Natural killer cell (primary cell): ENCODE data around the gene LPIN1. TPM values are rescaled to one million over a fixed set of nuclear protein-coding genes. Genes with fewer than 3 reads are reported as not detected.
"Not testable (repeated sequence)": the region's sequence is repeated elsewhere in the genome, so short reads cannot be mapped to it uniquely, and the experiment has no call there.

Source experiments
- ATAC-seq, 3 donors: fragments of 150-1000 bp in 2 of 3; fragments of 200-7000 bp in 1 of 3; cut with Tn5 transposase; 1 replicate in 1 of 3; 2 replicates in 2 of 3; pipeline ENCODE4 v1.10.0; 2021; ENCODE audit warnings: mild to moderate bottlenecking in 2 of 3, moderate library complexity in 2 of 3
- DNase-seq, 2 donors: peaks; one replicate each; pipeline versions ENCODE4 v3.0.0 to v3.0.0-alpha.2; 2013 to 2021; ENCODE audit warnings: mixed read lengths in 1 of 2
- H3K27ac ChIP-seq: one replicate; pipeline ENCODE4 v1.5.1; 2013; ENCODE audit warnings: mild to moderate bottlenecking, low read length
- H3K27me3 ChIP-seq: one replicate; pipeline ENCODE4 v1.6.1; 2013; ENCODE audit warnings: low read length; ENCODE audit not compliant: control insufficient read depth, insufficient read depth
- H3K36me3 ChIP-seq: one replicate; pipeline ENCODE4 v1.6.1; 2013; ENCODE audit warnings: low read length; ENCODE audit not compliant: control insufficient read depth, insufficient read depth
- H3K4me1 ChIP-seq: one replicate; pipeline ENCODE4 v1.6.1; 2013; ENCODE audit warnings: low read length; ENCODE audit not compliant: control insufficient read depth, insufficient read depth
- H3K4me3 ChIP-seq: one replicate; pipeline ENCODE4 v1.5.1; 2013; ENCODE audit warnings: low read length
- H3K9me3 ChIP-seq: one replicate; pipeline ENCODE4 v1.6.1; 2013; ENCODE audit warnings: low read length; ENCODE audit not compliant: control insufficient read depth, insufficient read depth
- H3K27ac Mint-ChIP-seq, 2 donors: one replicate each; pipeline ENCODE4 v1.8.0; 2022; ENCODE audit warnings: mild to moderate bottlenecking in 2 of 2, mixed read lengths in 2 of 2, moderate library complexity in 1 of 2
- H3K27me3 Mint-ChIP-seq, 2 donors: one replicate each; pipeline ENCODE4 v1.8.0; 2022; ENCODE audit warnings: low read depth in 2 of 2, mixed read lengths in 2 of 2
- H3K36me3 Mint-ChIP-seq: one replicate; pipeline ENCODE4 v1.8.0; 2022; ENCODE audit warnings: mixed read lengths
- H3K4me1 Mint-ChIP-seq, 2 donors: one replicate each; pipeline ENCODE4 v1.8.0; 2022; ENCODE audit warnings: mixed read lengths in 2 of 2
- H3K4me3 Mint-ChIP-seq: one replicate; pipeline ENCODE4 v1.8.0; 2022; ENCODE audit warnings: mild to moderate bottlenecking, moderate library complexity, mixed read lengths
- H3K9me3 Mint-ChIP-seq, 2 donors: one replicate each; pipeline ENCODE4 v1.8.0; 2022; ENCODE audit warnings: mixed read lengths in 2 of 2
- CTCF ChIP-seq: fragments of 200-600 bp; IDR thresholded peaks from one replicate; pipeline ENCODE4 v1.8.0; 2022; ENCODE audit warnings: antibody characterized with exemption
- WGBS: methylation state at CpG from one replicate; pipeline ENCODE4 v1.1.7; 2013; ENCODE audit warnings: missing lambda C conversion rate; ENCODE audit not compliant: insufficient coverage; 5-methylcytosine and 5-hydroxymethylcytosine counted together
- intact Hi-C: fragments of 100-400 bp; cut with micrococcal nuclease; formaldehyde crosslinking; loops from one replicate; pipeline ENCODE4 v1.14.2; 2022
- total RNA-seq, 4 donors: library from RNA; stranded (reverse); fragments of 120-200 nt in 1 of 4; gene quantifications; one replicate each; pipeline versions ENCODE4 v1.2.3 to v1.2.4, GENCODE V29; 2013 to 2022

LPIN1 gene
- total RNA-seq, 3 donors from 2014 or later (not counting 1 experiment from before 2014, with no cell fraction given): 95.0 to 122 (median 118) TPM

GRCh38 chr2:11820650-11821049 is 74.2 kb downstream of the LPIN1 start:
- peaks cover 28% of the 10 kb centered on the region for H3K36me3 Mint-ChIP-seq
- TF ChIP-seq CTCF: no peak
- intact Hi-C loops: no loop called here
- no peaks in the 10 kb centered on the region for H3K27me3 Mint-ChIP-seq
- no peak overlapping the region for H3K27ac Mint-ChIP-seq
- ATAC-seq: no peak
- peaks cover 5 to 7% of the 10 kb centered on the region in 2 donors for H3K4me1 Mint-ChIP-seq
- WGBS: 92% methylated on average over 2 of the region's 2 CpGs
- no peaks in the 10 kb centered on the region for H3K9me3 Mint-ChIP-seq
- Histone ChIP-seq H3K27ac (no peak overlapping the region), H3K4me1 (no peaks in the 10 kb centered on the region), H3K4me3 (no peak overlapping the region), H3K27me3 (no peaks in the 10 kb centered on the region), H3K9me3 (no peaks in the 10 kb centered on the region), H3K36me3 (peaks cover 57% of the 10 kb centered on the region)
- no peak overlapping the region for H3K4me3 Mint-ChIP-seq
- DNase-seq: no peak

GRCh38 chr2:11821705-11822104 is 75.3 kb downstream of the LPIN1 start:
- Histone ChIP-seq H3K36me3 (peaks cover 55% of the 10 kb centered on the region), H3K4me1 (no peaks in the 10 kb centered on the region), H3K27me3 (no peaks in the 10 kb centered on the region), H3K9me3 (no peaks in the 10 kb centered on the region), H3K27ac (no peak overlapping the region), H3K4me3 (no peak overlapping the region)
- H3K27me3 Mint-ChIP-seq: no peaks in the 10 kb centered on the region
- TF ChIP-seq CTCF: no peak
- H3K36me3 Mint-ChIP-seq: peaks cover 25% of the 10 kb centered on the region
- no peak overlapping the region for H3K4me3 Mint-ChIP-seq
- WGBS: 100% methylated on average over 2 of the region's 3 CpGs
- H3K9me3 Mint-ChIP-seq: no peaks in the 10 kb centered on the region
- peaks cover 5 to 7% of the 10 kb centered on the region in 2 donors for H3K4me1 Mint-ChIP-seq
- ATAC-seq (no peak), DNase-seq (no peak)
- intact Hi-C loops: no loop called here
- no peak overlapping the region for H3K27ac Mint-ChIP-seq

GRCh38 chr2:11822359-11822745 is 75.9 kb downstream of the LPIN1 start:
- WGBS: 98% methylated on average over 4 of the region's 4 CpGs
- H3K4me1 Mint-ChIP-seq, DNase-seq, H3K4me3 Mint-ChIP-seq, H3K27me3 ChIP-seq, H3K4me1 ChIP-seq, H3K9me3 ChIP-seq, H3K27ac ChIP-seq, H3K27ac Mint-ChIP-seq, H3K27me3 Mint-ChIP-seq, intact Hi-C loops, H3K4me3 ChIP-seq, H3K9me3 Mint-ChIP-seq, ATAC-seq: not testable (repeated sequence)
- H3K36me3 ChIP-seq: peaks cover 56% of the 10 kb centered on the region
- H3K36me3 Mint-ChIP-seq: peaks cover 19% of the 10 kb centered on the region

- peaks cover 17% of the 10 kb centered on the region for H3K36me3 Mint-ChIP-seq
- H3K4me3 ChIP-seq: no peak overlapping the region
- no peaks in the 10 kb centered on the region for H3K9me3 ChIP-seq
- no peak for DNase-seq
- peaks cover 58% of the 10 kb centered on the region for H3K36me3 ChIP-seq
- no peaks in the 10 kb centered on the region for H3K9me3 Mint-ChIP-seq
- H3K4me1 ChIP-seq: no peaks in the 10 kb centered on the region
- no peak overlapping the region for H3K4me3 Mint-ChIP-seq
- no peaks in the 10 kb centered on the region for H3K27me3 Mint-ChIP-seq
- no peak for ATAC-seq
- H3K4me1 Mint-ChIP-seq: peaks cover 0 to 7% of the 10 kb centered on the region in 2 donors
- 97% methylated on average over 19 of the region's 19 CpGs for WGBS
- H3K27me3 ChIP-seq: no peaks in the 10 kb centered on the region
- H3K27ac Mint-ChIP-seq: no peak overlapping the region
- no peak for TF ChIP-seq CTCF
- H3K27ac ChIP-seq: no peak overlapping the region
- intact Hi-C loops: no loop called here
Measured at GRCh38 chr2:11822746-11823451, 76.5 kb downstream of the LPIN1 start.
